A673 (cell line): Measurements from ENCODE around the gene SF3A1. TPM values are rescaled to one million over a fixed set of nuclear protein-coding genes. Genes with fewer than 3 reads are reported as not detected.

Experiments
- BruUV-seq: library from RNA; stranded (reverse); fragments of 400-500 nt; replicated peaks from 2 replicates; lab custom pipeline; 2021; lab: Mats Ljungman, UMichigan
- CTCF ChIA-PET: fragments of 300-600 bp; sonication (Branson Sonifier 250); formaldehyde crosslinking; loops from one replicate; lab custom pipeline; 2022; ENCODE audit warnings: antibody characterized with exemption; lab: Charles Lee
- POLR2A ChIA-PET: fragments of 300-600 bp; sonication (Branson Sonifier 250); formaldehyde crosslinking; loops from one replicate; lab custom pipeline; 2022; ENCODE audit warnings: antibody characterized with exemption; ENCODE audit not compliant: low non-redundant PET; lab: Charles Lee
- DNase-seq: peaks from one replicate; pipeline ENCODE4 v3.0.0-alpha.2; 2015; ENCODE audit warnings: low spot score
- H3K27ac ChIP-seq: fragments of 200-600 bp; sonication (generic); 2 replicates; pipeline ENCODE4 v1.5.1; 2016; ENCODE audit warnings: mixed run types, low read depth, mild to moderate bottlenecking, mixed read lengths, antibody characterized with exemption, low read length; ENCODE audit not compliant: poor library complexity, severe bottlenecking
- H3K27me3 ChIP-seq: fragments of 200-600 bp; sonication (generic); replicated peaks from 2 replicates; pipeline ENCODE4 v1.6.1; 2017; ENCODE audit warnings: mixed run types, low read depth, mild to moderate bottlenecking, mixed read lengths, antibody characterized with exemption, low read length; ENCODE audit not compliant: insufficient read depth, poor library complexity
- H3K36me3 ChIP-seq: fragments of 200-600 bp; sonication (generic); 2 replicates; pipeline ENCODE4 v1.6.1; 2016; ENCODE audit warnings: mixed run types, mild to moderate bottlenecking, mixed read lengths, antibody characterized with exemption, low read length; ENCODE audit not compliant: insufficient read depth, poor library complexity, severe bottlenecking
- H3K4me1 ChIP-seq: fragments of 200-600 bp; sonication (generic); 2 replicates; pipeline ENCODE4 v1.6.1; 2017; ENCODE audit warnings: mixed run types, mild to moderate bottlenecking, mixed read lengths, antibody characterized with exemption, low read length; ENCODE audit not compliant: insufficient read depth, poor library complexity, severe bottlenecking
- H3K4me3 ChIP-seq: fragments of 200-600 bp; sonication (generic); 2 replicates; pipeline ENCODE4 v1.5.1; 2016; ENCODE audit warnings: low read depth, mixed run types, mild to moderate bottlenecking, mixed read lengths, low read length; ENCODE audit not compliant: poor library complexity, severe bottlenecking
- H3K9me3 ChIP-seq: fragments of 200-600 bp; sonication (generic); 2 replicates; pipeline ENCODE4 v1.6.1; 2016; ENCODE audit warnings: mixed run types, low read depth, mild to moderate bottlenecking, mixed read lengths, antibody characterized with exemption, low read length; ENCODE audit not compliant: poor library complexity, severe bottlenecking
- EZH2 ChIP-seq: fragments of 200-600 bp; sonication (generic); IDR thresholded peaks from 2 replicates; pipeline ENCODE4 v1.6.1; 2017; ENCODE audit warnings: borderline replicate concordance, low read depth, mild to moderate bottlenecking, mixed read lengths, antibody characterized with exemption, low read length; ENCODE audit not compliant: poor library complexity, severe bottlenecking
- intact Hi-C: fragments of 100-400 bp; cut with micrococcal nuclease; formaldehyde crosslinking; loops from one replicate; pipeline ENCODE4 v1.10.0; 2022; ENCODE audit not compliant: unreplicated experiment
- total RNA-seq: library from RNA; stranded (reverse); gene quantifications from 2 replicates; pipeline ENCODE4 v1.2.3, GENCODE V29; 2021
- TF ChIP-seq, protein P1 (sequence below): fragments of 300-800, 200-600 bp; sonication (generic); conservative IDR thresholded peaks from 2 replicates; pipeline ENCODE4 v1.5.1; 2017; ENCODE audit warnings: low read depth, mild to moderate bottlenecking, antibody characterized with exemption, low read length, moderate library complexity, mixed read lengths

The SF3A1 gene
- total RNA-seq, 1 experiment from 2014 or later, result 366 TPM

DNA sequence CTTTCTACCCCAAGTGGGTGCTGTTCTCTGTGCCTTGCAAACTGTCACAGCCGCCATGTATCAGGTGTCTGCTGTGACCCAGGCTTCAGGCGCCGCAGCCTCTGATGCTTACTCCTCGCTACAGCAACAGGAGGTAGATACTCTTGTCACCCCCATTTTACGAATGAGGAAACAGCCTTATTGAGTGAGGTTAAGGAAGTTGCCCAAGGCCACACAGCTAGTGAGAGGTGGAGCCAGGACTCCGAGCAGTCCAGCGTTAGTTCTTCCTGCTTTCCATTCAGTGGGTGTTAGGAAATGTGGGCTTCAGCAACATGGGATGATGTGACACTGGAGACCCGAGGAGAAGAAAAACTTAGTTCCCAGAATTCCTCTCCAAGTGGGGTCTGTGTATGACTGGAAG is 16.2 kb upstream of the SF3A1 start:
- POLR2A ChIA-PET, result no interaction called here
- TF ChIP-seq, protein P1, sequence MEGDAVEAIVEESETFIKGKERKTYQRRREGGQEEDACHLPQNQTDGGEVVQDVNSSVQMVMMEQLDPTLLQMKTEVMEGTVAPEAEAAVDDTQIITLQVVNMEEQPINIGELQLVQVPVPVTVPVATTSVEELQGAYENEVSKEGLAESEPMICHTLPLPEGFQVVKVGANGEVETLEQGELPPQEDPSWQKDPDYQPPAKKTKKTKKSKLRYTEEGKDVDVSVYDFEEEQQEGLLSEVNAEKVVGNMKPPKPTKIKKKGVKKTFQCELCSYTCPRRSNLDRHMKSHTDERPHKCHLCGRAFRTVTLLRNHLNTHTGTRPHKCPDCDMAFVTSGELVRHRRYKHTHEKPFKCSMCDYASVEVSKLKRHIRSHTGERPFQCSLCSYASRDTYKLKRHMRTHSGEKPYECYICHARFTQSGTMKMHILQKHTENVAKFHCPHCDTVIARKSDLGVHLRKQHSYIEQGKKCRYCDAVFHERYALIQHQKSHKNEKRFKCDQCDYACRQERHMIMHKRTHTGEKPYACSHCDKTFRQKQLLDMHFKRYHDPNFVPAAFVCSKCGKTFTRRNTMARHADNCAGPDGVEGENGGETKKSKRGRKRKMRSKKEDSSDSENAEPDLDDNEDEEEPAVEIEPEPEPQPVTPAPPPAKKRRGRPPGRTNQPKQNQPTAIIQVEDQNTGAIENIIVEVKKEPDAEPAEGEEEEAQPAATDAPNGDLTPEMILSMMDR, result no peak
- TF ChIP-seq EZH2, result no peak
- Histone ChIP-seq H3K4me1 (no peaks in the 10 kb centered on the region), H3K27me3 (no peaks in the 10 kb centered on the region), H3K36me3 (no peaks in the 10 kb centered on the region), H3K9me3 (no peaks in the 10 kb centered on the region), H3K4me3 (no peak overlapping the region), H3K27ac (no peak overlapping the region)
- intact Hi-C loops, result no loop called here
- CTCF ChIA-PET, result no interaction called here
- DNase-seq, result no peak
- BruUV-seq, result no TSS peak

DNA sequence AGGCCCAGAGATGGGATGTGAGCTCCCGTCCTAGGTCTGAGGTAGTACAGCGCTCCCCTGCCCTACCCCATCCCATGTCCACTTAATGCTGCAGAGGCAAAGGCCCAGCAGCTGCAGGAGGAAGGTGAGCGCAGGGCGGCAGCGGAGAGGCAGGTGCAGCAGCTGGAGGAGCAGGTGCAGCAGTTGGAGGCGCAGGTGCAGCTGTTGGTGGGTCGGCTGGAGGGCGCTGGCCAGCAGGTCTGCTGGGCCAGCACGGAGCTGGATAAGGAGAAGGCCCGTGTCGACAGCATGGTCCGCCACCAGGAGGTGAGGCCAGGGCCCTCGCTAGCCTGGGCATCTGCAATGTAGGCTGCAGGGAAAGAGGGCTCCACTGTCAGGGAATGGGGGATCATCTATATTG is 15.3 kb upstream of the SF3A1 start:
- ChIA-PET CTCF (no interaction called here), POLR2A (no interaction called here)
- TF ChIP-seq EZH2, result no peak
- TF ChIP-seq, protein P1, result no peak
- DNase-seq, result no peak
- intact Hi-C loops, result no loop called here
- Histone ChIP-seq H3K27ac (no peak overlapping the region), H3K27me3 (no peaks in the 10 kb centered on the region), H3K36me3 (no peaks in the 10 kb centered on the region), H3K4me3 (no peak overlapping the region), H3K9me3 (no peaks in the 10 kb centered on the region), H3K4me1 (no peaks in the 10 kb centered on the region)
- no TSS peak for BruUV-seq

DNA sequence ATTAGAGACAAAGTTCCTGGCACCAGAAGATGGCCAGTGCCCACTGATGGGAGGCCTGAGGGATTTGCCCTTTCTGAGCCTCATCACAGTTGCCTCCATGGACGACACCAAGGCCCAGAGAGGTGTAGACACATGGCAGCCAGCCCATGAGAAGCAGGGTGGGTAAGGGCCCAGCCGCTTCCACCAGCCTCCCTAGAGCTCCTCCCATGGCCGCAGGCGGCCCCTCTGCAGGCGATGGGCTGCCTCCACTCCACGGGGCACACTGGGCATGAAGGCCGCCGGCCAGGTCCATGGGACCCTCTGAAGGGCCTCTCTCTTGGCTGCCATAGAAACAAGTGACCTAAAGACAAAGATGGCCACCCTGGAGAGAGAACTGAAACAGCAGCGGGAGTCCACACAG is 14.6 kb upstream of the SF3A1 start:
- Histone ChIP-seq H3K9me3 (no peaks in the 10 kb centered on the region), H3K36me3 (no peaks in the 10 kb centered on the region), H3K27ac (no peak overlapping the region), H3K27me3 (no peaks in the 10 kb centered on the region), H3K4me3 (no peak overlapping the region), H3K4me1 (no peaks in the 10 kb centered on the region)
- POLR2A ChIA-PET, result no interaction called here
- intact Hi-C loops, result no loop called here
- TF ChIP-seq, protein P1, result no peak
- TF ChIP-seq EZH2, result no peak
- CTCF ChIA-PET, result no interaction called here
- DNase-seq, result no peak
- BruUV-seq, result no TSS peak
